Measurements from ENCODE around the gene QKI. TPM values are rescaled to one million over a fixed set of nuclear protein-coding genes. Genes with fewer than 3 reads are reported as not detected.

The QKI gene
- total RNA-seq, 3 donors from 2014 or later (not counting 1 experiment from before 2014, with no cell fraction given) = 148 to 174 (median 166) TPM

GRCh38 chr6:163600331-163600730 lies 185.8 kb downstream of the QKI start:
- Histone ChIP-seq H3K9me3 (ENCODE audit: control insufficient read depth, insufficient read depth, low read length) (no peaks in the 10 kb centered on the region), H3K36me3 (ENCODE audit: control insufficient read depth, insufficient read depth, low read length) (no peaks in the 10 kb centered on the region), H3K27ac (ENCODE audit: low read length) (no peak overlapping the region), H3K4me1 (ENCODE audit: control insufficient read depth, insufficient read depth, low read length) (no peaks in the 10 kb centered on the region), H3K4me3 (ENCODE audit: low read length) (no peak overlapping the region), H3K27me3 (ENCODE audit: control insufficient read depth, insufficient read depth, low read length) (no peaks in the 10 kb centered on the region)
- ATAC-seq = no peak
- Mint-ChIP-seq H3K27me3 (ENCODE audit: low read depth in 2 of 2) (peaks cover 6 to 10% of the 10 kb centered on the region in 2 donors), H3K4me1 (peaks cover under 1 to 5% of the 10 kb centered on the region in 2 donors), H3K27ac (no peak overlapping the region), H3K36me3 (no peaks in the 10 kb centered on the region), H3K4me3 (no peak overlapping the region), H3K9me3 (no peaks in the 10 kb centered on the region)
- no peak for TF ChIP-seq CTCF (IDR thresholded peaks at IDR 0.05)
- no peak for DNase-seq
- WGBS (ENCODE audit: insufficient coverage) = 89% methylated on average over 5 of the region's 5 CpGs
- intact Hi-C loops (cut with micrococcal nuclease) = no loop called here

- no peaks in the 10 kb centered on the region for H3K9me3 ChIP-seq (ENCODE audit: control insufficient read depth, insufficient read depth, low read length)
These were observed 186.3 kb downstream of the QKI start for GRCh38 chr6:163600781-163601180.

GRCh38 chr6:163602851-163603250 lies 188.3 kb downstream of the QKI start:
- no peak overlapping the region for H3K4me3 ChIP-seq (ENCODE audit: low read length)
- DNase-seq = no peak
- Mint-ChIP-seq H3K9me3 (no peaks in the 10 kb centered on the region), H3K4me3 (no peak overlapping the region), H3K27me3 (ENCODE audit: low read depth in 2 of 2) (peaks cover 0 to 3% of the 10 kb centered on the region in 2 donors), H3K4me1 (peaks cover 5% of the 10 kb centered on the region in 2 donors), H3K27ac (no peak overlapping the region), H3K36me3 (no peaks in the 10 kb centered on the region)
- no peak for TF ChIP-seq CTCF (IDR thresholded peaks at IDR 0.05)
- no peaks in the 10 kb centered on the region for H3K36me3 ChIP-seq (ENCODE audit: control insufficient read depth, insufficient read depth, low read length)
- no peaks in the 10 kb centered on the region for H3K27me3 ChIP-seq (ENCODE audit: control insufficient read depth, insufficient read depth, low read length)
- no peak overlapping the region for H3K27ac ChIP-seq (ENCODE audit: low read length)
- intact Hi-C loops (cut with micrococcal nuclease) = no loop called here
- H3K4me1 ChIP-seq (ENCODE audit: control insufficient read depth, insufficient read depth, low read length) = no peaks in the 10 kb centered on the region
- ATAC-seq = no peak
- 90% methylated on average over 14 of the region's 14 CpGs for WGBS (ENCODE audit: insufficient coverage)
- no peaks in the 10 kb centered on the region for H3K9me3 ChIP-seq (ENCODE audit: control insufficient read depth, insufficient read depth, low read length)

More at GRCh38 chr6:163600781-163601180, 186.3 kb downstream of the QKI start:
- no peaks in the 10 kb centered on the region for H3K4me1 ChIP-seq (ENCODE audit: control insufficient read depth, insufficient read depth, low read length)
- H3K4me3 ChIP-seq (ENCODE audit: low read length) = no peak overlapping the region
- DNase-seq (no peak), ATAC-seq (no peak)
- Mint-ChIP-seq H3K4me3 (no peak overlapping the region), H3K27me3 (ENCODE audit: low read depth in 2 of 2) (peaks cover 6 to 10% of the 10 kb centered on the region in 2 donors), H3K36me3 (no peaks in the 10 kb centered on the region), H3K9me3 (no peaks in the 10 kb centered on the region), H3K27ac (no peak overlapping the region), H3K4me1 (peaks cover 4 to 5% of the 10 kb centered on the region in 2 donors)
- H3K27ac ChIP-seq (ENCODE audit: low read length) = no peak overlapping the region
- intact Hi-C loops (cut with micrococcal nuclease) = no loop called here
- no peaks in the 10 kb centered on the region for H3K36me3 ChIP-seq (ENCODE audit: control insufficient read depth, insufficient read depth, low read length)
- no peak for TF ChIP-seq CTCF (IDR thresholded peaks at IDR 0.05)
- 87% methylated on average over 9 of the region's 9 CpGs for WGBS (ENCODE audit: insufficient coverage)
- no peaks in the 10 kb centered on the region for H3K27me3 ChIP-seq (ENCODE audit: control insufficient read depth, insufficient read depth, low read length)

GRCh38 chr6:163603395-163603794 lies 188.9 kb downstream of the QKI start:
- Histone ChIP-seq H3K36me3 (ENCODE audit: control insufficient read depth, insufficient read depth, low read length) (no peaks in the 10 kb centered on the region), H3K27me3 (ENCODE audit: control insufficient read depth, insufficient read depth, low read length) (no peaks in the 10 kb centered on the region), H3K9me3 (ENCODE audit: control insufficient read depth, insufficient read depth, low read length) (no peaks in the 10 kb centered on the region), H3K27ac (ENCODE audit: low read length) (no peak overlapping the region), H3K4me3 (ENCODE audit: low read length) (no peak overlapping the region), H3K4me1 (ENCODE audit: control insufficient read depth, insufficient read depth, low read length) (peaks cover 2% of the 10 kb centered on the region)
- Mint-ChIP-seq H3K27me3 (ENCODE audit: low read depth in 2 of 2) (peaks cover 0 to 3% of the 10 kb centered on the region in 2 donors), H3K27ac (no peak overlapping the region), H3K9me3 (no peaks in the 10 kb centered on the region), H3K4me1 (peaks cover 8 to 11% of the 10 kb centered on the region in 2 donors), H3K36me3 (no peaks in the 10 kb centered on the region), H3K4me3 (no peak overlapping the region)
- TF ChIP-seq CTCF (IDR thresholded peaks at IDR 0.05) = no peak
- intact Hi-C loops (cut with micrococcal nuclease) = no loop called here
- ATAC-seq (no peak), DNase-seq (no peak)
- WGBS (ENCODE audit: insufficient coverage) = 88% methylated on average over 2 of the region's 2 CpGs

All from natural killer cell (primary cell).